SIG-M5 treated with dmso at 0.1 percent for 504 hours (cell line): ENCODE data around the gene MYL5.
"Not testable (repeated sequence)": the region's sequence is repeated elsewhere in the genome, so short reads cannot be mapped to it uniquely, and the experiment has no call there.

Experiments used
- DNase-seq: peaks from one replicate; lab custom pipeline; 2025; ENCODE audit not compliant: unreplicated experiment; lab: John Stamatoyannopoulos, UW

The MYL5 gene

DNA sequence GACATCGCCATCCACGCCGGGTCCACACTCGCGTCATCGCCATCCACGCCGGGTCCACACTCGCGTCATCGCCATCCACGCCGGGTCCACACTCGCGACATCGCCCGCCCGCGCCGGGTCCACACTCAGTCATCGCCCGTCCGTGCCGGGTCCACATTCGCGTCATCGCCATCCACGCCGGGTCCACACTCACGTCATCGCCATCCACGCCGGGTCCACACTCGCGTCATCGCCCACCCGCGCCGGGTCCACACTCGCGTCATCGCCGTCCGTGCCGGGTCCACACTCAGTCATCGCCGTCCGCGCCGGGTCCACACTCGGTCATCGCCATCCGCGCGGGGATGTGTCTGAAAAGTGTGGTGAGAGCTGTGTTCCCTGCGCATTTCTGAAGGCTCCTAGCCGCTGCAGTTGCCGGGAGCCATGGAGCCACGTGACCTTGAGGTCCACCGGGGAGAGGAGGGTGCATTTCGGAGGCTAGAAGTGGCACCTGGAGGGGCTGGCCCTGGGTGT lies 48.6 kb downstream of the MYL5 start:
- no peak for DNase-seq

DNA sequence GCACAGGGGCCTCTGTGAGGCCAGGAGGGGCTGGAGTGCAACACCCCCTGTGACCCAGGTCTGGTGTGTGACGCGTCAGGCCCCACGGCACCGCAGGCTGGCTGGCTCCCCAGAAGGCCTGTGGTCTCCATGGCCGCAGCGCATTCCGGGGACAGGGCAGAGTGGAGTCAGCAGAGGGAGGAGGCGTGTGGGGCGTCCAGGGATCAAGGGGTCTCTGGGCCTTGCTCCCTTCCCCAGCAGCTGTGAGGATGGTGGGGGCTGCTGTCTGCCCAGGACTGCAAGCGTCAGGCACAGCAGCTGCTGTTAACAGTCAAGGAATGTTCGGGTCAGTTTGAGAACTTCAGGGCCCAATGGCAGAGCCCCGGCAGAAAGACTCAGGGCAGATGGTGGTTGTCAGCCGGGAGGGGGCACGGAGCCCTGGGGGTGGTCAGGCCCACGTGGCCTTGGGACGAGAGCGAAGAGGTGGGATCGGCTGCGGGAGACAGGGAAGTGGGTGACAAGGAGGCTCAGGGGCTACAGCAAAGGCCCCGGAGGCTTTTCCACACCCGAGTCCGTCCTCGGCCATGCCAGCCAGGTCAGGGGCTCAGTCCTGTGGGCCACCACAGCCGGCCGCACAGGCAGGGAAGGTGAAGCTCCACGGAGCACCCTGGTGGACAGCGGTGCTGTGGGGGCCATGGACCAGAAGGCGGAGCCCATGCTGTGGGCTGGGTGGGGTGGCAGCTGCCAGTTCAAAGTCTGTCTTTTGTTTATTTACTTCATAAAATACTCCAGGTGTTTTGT lies 49.6 kb downstream of the MYL5 start:
- DNase-seq: no peak

DNA sequence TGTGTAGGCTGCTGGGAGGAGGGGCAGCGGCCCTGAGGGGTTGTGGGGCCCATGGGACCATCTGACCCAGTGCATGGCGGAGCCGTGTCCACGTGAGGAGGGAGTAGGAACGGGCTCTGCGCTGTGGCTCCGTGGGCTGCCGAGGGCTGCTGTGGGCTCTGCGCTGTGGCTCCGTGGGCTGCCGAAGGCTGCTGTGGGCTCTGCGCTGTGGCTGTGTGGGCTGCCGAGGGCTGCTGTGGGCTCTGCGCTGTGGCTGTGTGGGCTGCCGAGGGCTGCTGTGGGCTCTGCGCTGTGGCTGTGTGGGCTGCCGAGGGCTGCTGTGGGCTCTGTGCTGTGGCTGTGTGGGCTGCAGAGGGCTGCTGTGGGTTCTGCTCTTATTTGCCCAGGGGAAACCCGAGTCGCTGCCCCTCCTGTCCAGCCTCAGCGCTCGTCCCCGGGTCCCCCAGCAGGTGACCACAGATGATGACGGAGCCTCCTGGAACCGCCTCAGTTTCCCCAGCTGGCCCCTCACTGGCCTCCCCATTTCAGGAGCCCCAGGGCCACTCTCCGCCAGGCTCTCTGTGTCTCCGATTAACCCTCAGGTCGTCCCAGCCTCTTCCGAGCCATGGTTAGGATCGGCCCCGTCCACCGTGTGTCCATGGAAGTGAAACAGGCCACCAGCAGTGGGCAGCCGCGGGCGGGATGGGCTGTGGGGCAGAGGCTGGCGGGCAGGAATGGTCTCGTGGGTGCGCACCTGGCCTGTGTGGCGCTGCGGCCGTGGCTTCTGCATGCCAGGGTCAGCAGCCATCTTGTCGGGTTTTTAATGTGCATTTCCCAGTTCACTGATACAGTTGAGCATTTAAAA lies 51.3 kb downstream of the MYL5 start:
- no peak for DNase-seq

DNA sequence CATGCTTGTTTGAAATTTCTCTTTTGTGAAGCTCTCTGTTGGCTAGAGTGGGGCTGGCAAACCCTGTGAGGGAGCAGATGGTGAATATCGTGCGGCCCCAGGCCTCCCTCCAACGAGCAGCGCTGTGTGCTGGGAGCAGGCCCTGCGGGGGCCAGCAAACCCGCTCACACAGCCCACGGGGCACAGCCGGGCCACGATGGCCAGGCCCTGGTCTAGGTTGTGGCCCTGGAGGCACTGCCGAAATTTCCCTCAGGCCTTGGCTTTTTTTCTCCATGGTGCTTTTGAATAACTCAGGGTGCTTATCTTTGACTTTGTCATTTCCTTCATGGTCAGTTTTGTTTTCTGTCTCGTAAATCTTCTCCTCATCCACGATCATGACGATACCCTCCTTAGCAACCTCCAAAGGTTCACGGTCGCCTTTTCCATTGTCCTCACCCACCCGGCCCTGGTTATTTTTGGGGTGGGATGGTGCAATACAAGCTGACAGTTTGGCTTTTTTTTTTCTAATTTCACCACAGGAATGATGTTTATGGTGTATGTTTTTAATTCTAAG lies 52.0 kb downstream of the MYL5 start:
- no peak for DNase-seq

DNA sequence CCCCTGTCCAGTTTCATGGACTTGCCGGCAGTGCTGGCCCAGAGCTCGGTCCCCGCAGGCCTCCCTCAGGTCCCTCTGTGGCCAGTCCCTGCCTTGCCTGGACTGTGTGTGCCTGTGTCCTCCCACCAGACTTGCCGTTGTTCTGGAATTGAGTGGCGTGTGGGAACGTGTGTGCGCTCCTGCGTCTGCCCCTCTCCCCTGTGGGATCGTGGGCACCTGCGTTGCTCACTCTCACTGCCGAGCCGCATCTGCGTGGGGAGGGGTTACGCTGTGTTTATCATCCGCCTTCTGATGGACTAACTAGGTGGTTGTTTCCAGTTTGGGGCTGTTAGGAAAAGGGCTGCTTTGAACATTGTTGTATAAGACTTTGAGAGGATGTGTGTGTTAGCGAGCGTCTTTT lies 52.5 kb downstream of the MYL5 start:
- no peak for DNase-seq

DNA sequence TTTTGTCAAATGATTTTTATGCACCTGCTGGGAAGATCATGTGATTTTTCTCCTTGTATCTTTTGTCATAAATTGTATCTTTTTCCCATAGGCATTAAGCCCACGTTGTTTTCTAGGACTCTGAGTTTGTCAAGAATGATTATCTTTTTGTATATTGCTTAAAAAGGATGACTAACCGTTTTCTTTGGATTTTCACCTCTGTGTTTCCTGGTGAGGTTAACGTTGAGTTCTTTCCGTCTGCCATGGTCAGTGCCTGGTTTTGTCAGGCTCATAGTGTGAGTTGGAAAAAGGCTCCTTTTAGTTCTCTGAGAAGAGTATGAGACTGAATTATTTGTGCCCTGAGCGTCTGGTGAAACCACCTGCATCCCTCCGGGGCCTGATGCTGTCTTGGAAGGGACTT lies 53.2 kb downstream of the MYL5 start:
- DNase-seq: no peak

DNA sequence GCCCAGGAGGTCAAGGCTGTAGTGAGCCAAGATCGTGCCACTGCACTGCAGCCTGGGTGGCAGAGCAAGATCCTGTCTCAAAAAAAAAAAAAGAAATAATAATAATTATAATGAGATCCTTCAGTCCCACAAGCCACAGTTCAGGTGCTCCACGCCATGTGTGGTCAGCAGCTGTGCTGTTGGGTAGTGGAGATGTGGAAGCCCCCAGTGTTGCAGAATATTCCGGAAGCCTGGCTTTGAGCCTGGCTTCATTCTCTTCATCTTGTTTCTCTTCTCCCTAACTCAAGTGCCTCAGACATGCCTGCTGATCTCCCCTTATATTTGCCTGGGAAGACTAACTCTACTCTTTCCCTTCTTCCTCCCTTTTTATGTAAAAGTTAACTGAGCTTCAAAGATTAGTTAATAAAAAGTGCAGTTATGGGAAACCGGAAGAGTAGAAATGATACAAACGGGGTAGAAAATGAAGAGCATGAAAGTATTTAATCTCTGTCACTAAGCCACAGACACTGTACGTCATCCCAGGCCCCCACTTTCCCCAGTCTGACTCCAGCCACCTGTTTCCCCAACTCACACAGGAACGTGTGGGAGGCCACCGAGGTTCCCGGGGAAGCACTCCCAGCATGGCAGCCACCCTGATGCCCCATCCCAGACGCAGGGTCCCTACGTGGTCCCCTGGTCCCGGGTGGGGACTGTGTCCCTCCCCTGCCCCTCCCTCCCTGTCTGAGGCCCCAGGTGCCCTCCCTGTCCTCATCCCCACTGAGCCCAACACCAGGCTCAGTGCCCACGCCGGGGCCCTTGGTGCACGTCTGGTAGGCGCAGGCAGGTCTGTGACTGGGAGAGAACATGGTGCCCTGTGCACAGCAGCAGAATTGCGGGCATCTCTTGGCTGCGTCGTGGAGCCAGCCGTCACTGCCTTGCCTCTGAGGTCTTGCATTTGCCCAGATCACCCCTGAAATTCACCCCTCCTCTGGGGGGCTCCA lies 55.3 kb downstream of the MYL5 start:
- DNase-seq: no peak

DNA sequence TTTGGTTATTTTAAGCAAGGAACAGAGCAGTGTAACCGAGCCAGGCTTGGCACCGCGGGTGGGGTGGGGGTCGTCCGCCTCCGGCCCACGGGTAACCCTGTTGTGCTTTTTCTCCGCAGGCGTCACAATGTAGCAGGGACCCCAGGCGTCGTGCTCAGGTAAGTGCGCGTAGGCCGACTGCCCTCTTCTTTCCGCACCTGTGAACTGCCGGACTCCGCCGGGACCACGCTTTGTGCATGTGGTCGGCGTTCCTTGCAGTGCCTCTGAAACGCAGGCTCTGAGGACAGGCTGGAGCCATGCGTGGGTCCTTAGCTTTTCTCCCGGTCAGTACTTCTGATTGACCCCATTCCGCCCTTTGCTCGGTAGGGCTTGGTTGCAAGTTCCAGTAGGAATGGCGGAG lies 56.2 kb downstream of the MYL5 start:
- no peak for DNase-seq

DNA sequence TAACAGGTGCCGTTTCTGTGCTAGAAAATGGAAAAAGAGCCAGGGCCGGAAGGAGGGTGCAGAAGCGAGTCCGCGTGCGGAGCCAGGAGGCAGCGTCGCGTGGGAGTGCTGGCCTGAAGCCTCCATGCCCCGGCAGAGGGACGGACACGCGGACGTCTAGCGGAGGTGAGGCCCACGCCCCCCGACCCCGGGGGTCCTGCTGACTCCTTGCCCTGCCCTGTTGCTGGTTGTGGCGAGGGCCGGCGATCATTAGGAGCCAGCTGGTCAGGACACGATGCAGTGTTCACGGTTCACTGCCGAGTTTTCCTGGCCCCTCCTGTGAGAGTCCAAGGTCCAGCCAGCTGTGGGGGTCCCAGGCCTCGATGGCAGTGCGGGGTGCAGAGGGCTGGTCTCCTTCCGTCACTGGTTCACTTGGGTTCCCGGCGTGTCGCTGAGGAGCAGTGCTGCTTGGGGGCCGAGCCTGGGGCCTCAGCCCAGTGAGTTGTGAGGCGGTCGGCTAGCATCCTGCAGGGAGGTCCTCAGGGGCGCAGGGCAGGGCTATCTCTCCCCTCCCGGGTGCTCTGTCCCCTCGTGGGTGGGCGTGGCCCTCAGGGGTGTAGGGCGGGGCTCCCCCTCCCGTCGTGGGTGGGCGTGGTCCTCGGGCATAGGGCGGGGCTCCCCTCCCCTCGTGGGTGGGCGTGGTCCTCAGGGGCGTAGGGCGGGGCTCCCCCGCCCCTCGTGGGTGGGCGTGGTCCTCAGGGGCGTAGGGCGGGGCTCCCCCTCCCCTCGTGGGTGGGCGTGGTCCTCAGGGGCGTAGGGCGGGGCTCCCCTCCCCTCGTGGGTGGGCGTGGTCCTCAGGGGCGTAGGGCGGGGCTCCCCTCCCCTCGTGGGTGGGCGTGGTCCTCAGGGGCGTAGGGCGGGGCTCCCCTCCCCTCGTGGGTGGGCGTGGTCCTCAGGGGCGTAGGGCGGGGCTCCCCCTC lies 56.9 kb downstream of the MYL5 start:
- not testable (repeated sequence) for DNase-seq
